Endothelial cell of umbilical vein (primary cell): ENCODE data around the gene FGD5. TPM values are rescaled to one million over a fixed set of nuclear protein-coding genes. Genes with fewer than 3 reads are reported as not detected.
"Not testable (repeated sequence)": the region's sequence is repeated elsewhere in the genome, so short reads cannot be mapped to it uniquely, and the experiment has no call there.

Experiments used
- BruUV-seq: library from RNA; stranded (reverse); fragments of 400-500 nt; replicated peaks from 2 replicates; lab custom pipeline; 2021; lab: Mats Ljungman, UMichigan
- CTCF ChIA-PET: fragments of 300-600, 350-600 bp; sonication (Branson Sonifier 250); formaldehyde crosslinking; loops from one replicate; lab custom pipeline; 2021; ENCODE audit warnings: antibody characterized with exemption, inconsistent platforms; lab: Charles Lee
- POLR2A ChIA-PET: fragments of 300-600, 350-600 bp; sonication (Branson Sonifier 250); formaldehyde crosslinking; loops from one replicate; lab custom pipeline; 2021; ENCODE audit warnings: antibody characterized with exemption, inconsistent platforms; lab: Charles Lee
- DNase-seq: peaks from one replicate; pipeline ENCODE4 v3.0.0-alpha.2; 2011; ENCODE audit warnings: low read depth, low spot score
- FAIRE-seq: peaks from 2 replicates; lab custom pipeline; 2011; peaks lifted over from hg19 to GRCh38; lab: Jason Lieb, UNC
- H2AFZ ChIP-seq: 2 replicates; pipeline ENCODE4 v1.6.0; 2012; ENCODE audit warnings: low read depth, low read length, control low read depth, inconsistent platforms
- H3K27ac ChIP-seq: 2 replicates; pipeline ENCODE4 v1.5.1; 2011; ENCODE audit warnings: low read depth, mild to moderate bottlenecking, control low read depth, low read length, moderate library complexity; ENCODE audit not compliant: insufficient read depth
- H3K27me3 ChIP-seq, 2 experiments: 2 replicates each; pipeline versions ENCODE4 v1.6.0 to v1.6.1; 2011; ENCODE audit warnings: low read length in 2 of 2, mixed read lengths in 1 of 2; ENCODE audit not compliant: control insufficient read depth in 2 of 2, insufficient read depth in 2 of 2
- H3K36me3 ChIP-seq, 2 experiments: 2 replicates in 1 of 2; 3 replicates in 1 of 2; pipeline ENCODE4 v1.5.1; 2011; ENCODE audit warnings: low read length in 2 of 2, mild to moderate bottlenecking in 1 of 2, moderate library complexity in 1 of 2; ENCODE audit not compliant: control insufficient read depth in 2 of 2, insufficient read depth in 2 of 2; ENCODE audit errors: extremely low read depth in 1 of 2
- H3K4me1 ChIP-seq: 3 replicates; pipeline ENCODE4 v1.5.1; 2011; ENCODE audit warnings: mild to moderate bottlenecking, low read length; ENCODE audit not compliant: control insufficient read depth, insufficient read depth; ENCODE audit errors: extremely low read depth
- H3K4me2 ChIP-seq: 2 replicates; pipeline ENCODE4 v1.6.1; 2011; ENCODE audit warnings: low read length, control low read depth, mixed read lengths; ENCODE audit not compliant: insufficient read depth
- H3K4me3 ChIP-seq, 3 experiments: fragments of 200-600 bp in 1 of 3; sonication (generic), shearing (Covaris generic) in 1 of 3; replicated peaks in 1 of 3; 2 replicates each; pipeline ENCODE4 v1.5.1; 2011 to 2016; ENCODE audit warnings: control low read depth in 3 of 3, low read length in 3 of 3, mild to moderate bottlenecking in 2 of 3, inconsistent platforms in 1 of 3, low read depth in 1 of 3, moderate library complexity in 1 of 3; ENCODE audit not compliant: insufficient read depth in 1 of 3
- H3K79me2 ChIP-seq: 2 replicates; pipeline ENCODE4 v1.6.0; 2012; ENCODE audit warnings: low read length, inconsistent platforms; ENCODE audit not compliant: control insufficient read depth, insufficient read depth
- H3K9ac ChIP-seq: replicated peaks from 2 replicates; pipeline ENCODE3; 2011; ENCODE audit warnings: low read length, control low read depth; ENCODE audit not compliant: insufficient read depth; ENCODE audit errors: extremely low read depth
- H3K9me1 ChIP-seq: replicated peaks from 3 replicates; pipeline ENCODE4 v1.6.0; 2011; ENCODE audit warnings: mild to moderate bottlenecking, low read length; ENCODE audit not compliant: control insufficient read depth, insufficient read depth; ENCODE audit errors: extremely low read depth
- H3K9me3 ChIP-seq: replicated peaks from 2 replicates; pipeline ENCODE4 v1.5.1; 2012; ENCODE audit warnings: low read length, inconsistent platforms; ENCODE audit not compliant: control insufficient read depth, insufficient read depth
- H4K20me1 ChIP-seq: replicated peaks from 2 replicates; pipeline ENCODE3; 2011; ENCODE audit warnings: mild to moderate bottlenecking, low read length; ENCODE audit not compliant: control insufficient read depth, insufficient read depth; ENCODE audit errors: extremely low read depth
- EZH2 ChIP-seq: IDR thresholded peaks from 2 replicates; pipeline ENCODE4 v1.6.1; 2012; ENCODE audit warnings: borderline replicate concordance, low read depth, mild to moderate bottlenecking, moderate library complexity, low read length, inconsistent platforms; ENCODE audit not compliant: severe bottlenecking
- FOS ChIP-seq: IDR thresholded peaks from 2 replicates; pipeline ENCODE4 v1.6.1; 2011; ENCODE audit warnings: mild to moderate bottlenecking, low read length, moderate library complexity, borderline replicate concordance; ENCODE audit not compliant: insufficient read depth
- GATA2 ChIP-seq: IDR thresholded peaks from 2 replicates; pipeline ENCODE4 v1.7.0; 2011; ENCODE audit warnings: low read depth, mild to moderate bottlenecking, moderate library complexity, mixed read lengths, low read length; ENCODE audit not compliant: insufficient read length, insufficient read depth
- JUN ChIP-seq: IDR thresholded peaks from 2 replicates; pipeline ENCODE4 v1.6.1; 2011; ENCODE audit warnings: borderline replicate concordance, low read depth; ENCODE audit not compliant: insufficient read length, insufficient read depth
- MAX ChIP-seq: IDR thresholded peaks from 2 replicates; pipeline ENCODE4 v1.6.1; 2011; ENCODE audit not compliant: insufficient read depth, insufficient read length
- MYC ChIP-seq: IDR thresholded peaks from one replicate; pipeline ENCODE4 v1.6.1; 2011; ENCODE audit warnings: mild to moderate bottlenecking, low read depth, low read length
- POLR2A ChIP-seq: IDR thresholded peaks from 2 replicates; pipeline ENCODE4 v1.6.1; 2012; ENCODE audit warnings: low read depth, mild to moderate bottlenecking, control low read depth, low read length
- POLR2AphosphoS5 ChIP-seq: IDR thresholded peaks from 2 replicates; pipeline ENCODE4 v1.6.1; 2012; ENCODE audit warnings: low read depth, mild to moderate bottlenecking, control low read depth, low read length, moderate library complexity; ENCODE audit not compliant: insufficient read depth
- dilution Hi-C: fragments of 300-500 bp; cut with MboI; formaldehyde crosslinking; loops from one replicate; pipeline ENCODE4 v1.15.0; 2019; ENCODE audit warnings: low sequenced_read_pairs; ENCODE audit not compliant: extremely low pct_ligation_motif_present
- intact Hi-C: fragments of 100-400 bp; cut with micrococcal nuclease; formaldehyde crosslinking; loops from one replicate; pipeline ENCODE4 v1.10.0; 2022
- polyA plus RNA-seq, 4 experiments: library from polyadenylated mRNA; depleted of rRNA in 3 of 4; stranded (reverse) in 3 of 4; unstranded in 1 of 4; fragments of >200 nt; gene quantifications; 2 replicates each; pipeline versions ENCODE4 v1.2.1 to v1.2.3, GENCODE V29; 2011 to 2012; ENCODE audit warnings: missing spikeins in 1 of 4
- total RNA-seq: library from RNA; stranded (reverse); gene quantifications from 2 replicates; pipeline ENCODE4 v1.2.3, GENCODE V29; 2021
- TF ChIP-seq, protein P1 (sequence below), 2 donors: IDR thresholded peaks; 1 replicate in 1 of 2; 2 replicates in 1 of 2; pipeline ENCODE4 v1.5.1; 2011; ENCODE audit warnings: low read length in 2 of 2, mild to moderate bottlenecking in 2 of 2, moderate library complexity in 2 of 2, control low read depth in 1 of 2, inconsistent platforms in 1 of 2, low read depth in 1 of 2; ENCODE audit not compliant: insufficient read depth in 1 of 2; ENCODE audit errors: extremely low read depth in 1 of 2

FGD5 gene
- total and polyA plus RNA-seq, 2 donors (not counting 3 experiments of a cell fraction or from before 2014, with no cell fraction given) = 49.6 to 134 TPM

GRCh38 chr3:14902719-14903118 is 84.0 kb downstream of the FGD5 start:
- CTCF ChIA-PET = no interaction called here
- Histone ChIP-seq H3K27ac (no peak overlapping the region), H3K9me1 (no peaks in the 10 kb centered on the region), H3K79me2 (no peaks in the 10 kb centered on the region), H3K9me3 (no peaks in the 10 kb centered on the region), H3K27me3 (no peaks in the 10 kb centered on the region), H3K9ac (no peak overlapping the region), H2AFZ (no peak overlapping the region), H3K36me3 (peaks cover 7 to 79% of the 10 kb centered on the region in 2 experiments), H3K4me1 (no peaks in the 10 kb centered on the region), H3K4me2 (no peak overlapping the region), H4K20me1 (no peaks in the 10 kb centered on the region), H3K4me3 (no peak overlapping the region)
- no peak for TF ChIP-seq POLR2AphosphoS5
- TF ChIP-seq JUN = no peak
- no peak for TF ChIP-seq EZH2
- no peak for TF ChIP-seq GATA2
- TF ChIP-seq POLR2A = no peak
- no peak for TF ChIP-seq MAX
- no peak for TF ChIP-seq MYC
- TF ChIP-seq, protein P1, sequence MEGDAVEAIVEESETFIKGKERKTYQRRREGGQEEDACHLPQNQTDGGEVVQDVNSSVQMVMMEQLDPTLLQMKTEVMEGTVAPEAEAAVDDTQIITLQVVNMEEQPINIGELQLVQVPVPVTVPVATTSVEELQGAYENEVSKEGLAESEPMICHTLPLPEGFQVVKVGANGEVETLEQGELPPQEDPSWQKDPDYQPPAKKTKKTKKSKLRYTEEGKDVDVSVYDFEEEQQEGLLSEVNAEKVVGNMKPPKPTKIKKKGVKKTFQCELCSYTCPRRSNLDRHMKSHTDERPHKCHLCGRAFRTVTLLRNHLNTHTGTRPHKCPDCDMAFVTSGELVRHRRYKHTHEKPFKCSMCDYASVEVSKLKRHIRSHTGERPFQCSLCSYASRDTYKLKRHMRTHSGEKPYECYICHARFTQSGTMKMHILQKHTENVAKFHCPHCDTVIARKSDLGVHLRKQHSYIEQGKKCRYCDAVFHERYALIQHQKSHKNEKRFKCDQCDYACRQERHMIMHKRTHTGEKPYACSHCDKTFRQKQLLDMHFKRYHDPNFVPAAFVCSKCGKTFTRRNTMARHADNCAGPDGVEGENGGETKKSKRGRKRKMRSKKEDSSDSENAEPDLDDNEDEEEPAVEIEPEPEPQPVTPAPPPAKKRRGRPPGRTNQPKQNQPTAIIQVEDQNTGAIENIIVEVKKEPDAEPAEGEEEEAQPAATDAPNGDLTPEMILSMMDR (IDR thresholded peaks at IDR 0.05; ENCODE audit: extremely low read depth in 1 of 2, insufficient read depth in 1 of 2, low read depth in 1 of 2, low read length in 2 of 2) = no peak
- TF ChIP-seq FOS = no peak
- FAIRE-seq (no peak), DNase-seq (no peak)
- POLR2A ChIA-PET = no interaction called here
- intact Hi-C loops = no loop called here
- BruUV-seq = no TSS peak
- dilution Hi-C loops = no loop called here

GRCh38 chr3:14903501-14903900 is 84.7 kb downstream of the FGD5 start:
- dilution Hi-C loops, DNase-seq, H3K4me3 ChIP-seq, POLR2A ChIA-PET, intact Hi-C loops, CTCF ChIA-PET, H4K20me1 ChIP-seq, H3K27ac ChIP-seq, H3K9me1 ChIP-seq, FAIRE-seq, H3K9ac ChIP-seq, H3K4me2 ChIP-seq, H3K79me2 ChIP-seq, H3K9me3 ChIP-seq, H2AFZ ChIP-seq, BruUV-seq, H3K4me1 ChIP-seq, H3K27me3 ChIP-seq: not testable (repeated sequence)
- H3K36me3 ChIP-seq = peaks cover 7 to 74% of the 10 kb centered on the region in 2 experiments
